Kidney (tissue), 14 donors: ENCODE results near the gene ZSCAN10. TPM values are rescaled to one million over a fixed set of nuclear protein-coding genes. Genes with fewer than 3 reads are reported as not detected.

Experiments used
- DNase-seq, 5 donors: peaks; one replicate each; pipeline ENCODE4 v3.0.0-alpha.2; 2013 to 2020
- FAIRE-seq: peaks from 2 replicates; lab custom pipeline; 2012; peaks lifted over from hg19 to GRCh38; lab: Jason Lieb, UNC
- H3K27ac ChIP-seq, 2 donors: one replicate each; pipeline ENCODE4 v1.7.0; 2013; ENCODE audit warnings: low read depth in 2 of 2, low read length in 2 of 2, inconsistent platforms in 1 of 2
- H3K27me3 ChIP-seq: one replicate; pipeline ENCODE4 v1.7.1; 2013; ENCODE audit warnings: low read length, inconsistent platforms; ENCODE audit not compliant: control insufficient read depth, insufficient read depth
- H3K36me3 ChIP-seq, 3 donors: one replicate each; pipeline versions ENCODE4 v1.7.0 to v1.7.1; 2013; ENCODE audit warnings: low read length in 3 of 3, control low read depth in 1 of 3, inconsistent platforms in 1 of 3; ENCODE audit not compliant: insufficient read depth in 3 of 3, control insufficient read depth in 2 of 3
- H3K4me1 ChIP-seq, 3 donors: one replicate each; pipeline versions ENCODE4 v1.7.0 to v1.7.1; 2013; ENCODE audit warnings: low read length in 3 of 3, inconsistent platforms in 1 of 3, low read depth in 1 of 3; ENCODE audit not compliant: control insufficient read depth in 2 of 3, insufficient read depth in 2 of 3
- H3K4me3 ChIP-seq, 3 donors: one replicate each; pipeline versions ENCODE4 v1.7.0 to v1.8.1; 2013; ENCODE audit warnings: low read length in 3 of 3, control low read depth in 1 of 3, inconsistent platforms in 1 of 3
- H3K9ac ChIP-seq, 3 donors: one replicate each; pipeline versions ENCODE4 v1.7.0 to v1.7.1; 2013; ENCODE audit warnings: low read length in 3 of 3, control low read depth in 1 of 3, inconsistent platforms in 1 of 3
- H3K9me3 ChIP-seq, 3 donors: one replicate each; pipeline versions ENCODE4 v1.7.0 to v1.7.1; 2013; ENCODE audit warnings: low read length in 3 of 3, control low read depth in 1 of 3, inconsistent platforms in 1 of 3; ENCODE audit not compliant: control insufficient read depth in 2 of 3, insufficient read depth in 1 of 3
- CTCF ChIP-seq: IDR thresholded peaks from 3 replicates; pipeline ENCODE4 v1.5.1; 2012; ENCODE audit warnings: mild to moderate bottlenecking, moderate library complexity, borderline replicate concordance; ENCODE audit not compliant: insufficient read depth; ENCODE audit errors: extremely low read depth
- intact Hi-C: fragments of 100-400 bp; cut with DNase I; formaldehyde crosslinking; loops from one replicate; pipeline ENCODE4 v1.11.1; 2022
- polyA plus RNA-seq: library from polyadenylated mRNA; stranded (reverse); fragments of 350-450 nt; fragmentation: Illumina TruSeq; extraction: RNeasy Lipid Tissue Mini Kit (QIAGEN cat#74804); gene quantifications from one replicate; pipeline ENCODE4 v1.2.3, GENCODE V29; 2014; ENCODE audit warnings: low read depth, low replicate concordance; ENCODE audit not compliant: insufficient read depth
- total RNA-seq: library from RNA; stranded (reverse); fragmentation: NEBNext Ultra II Directional; extraction: Animal tissue kit (Norgen Biotek cat#: 25700); gene quantifications from one replicate; pipeline ENCODE4 v1.2.1, GENCODE V29; 2021
- donor health status: control.
- donor health status: control.
- donor health status: control.
- donor health status: control.
- donor health status: control.
- donor health status: DM: yes; HTN: yes; CAD: no.
- donor health status: Normal renal cell carcinoma (clear cell type).

The ZSCAN10 gene
- total and polyA plus RNA-seq, 2 donors from 2014 or later = not detected

GRCh38 chr16:3115561-3115960 lies 16.5 kb upstream of the ZSCAN10 start:
- TF ChIP-seq CTCF = no peak
- no peaks in the 10 kb centered on the region for H3K27me3 ChIP-seq
- no peak overlapping the region for H3K27ac ChIP-seq
- peaks cover 0 to 18% (median 11%) of the 10 kb centered on the region in 3 donors for H3K4me1 ChIP-seq
- peaks cover 2 to 6% (median 5%) of the 10 kb centered on the region in 3 donors for H3K36me3 ChIP-seq
- no peak overlapping the region for H3K4me3 ChIP-seq
- H3K9me3 ChIP-seq = no peaks in the 10 kb centered on the region
- FAIRE-seq (no peak), DNase-seq (peak in 1 of 5 donors; percentile 65)
- intact Hi-C loops = loop anchor here (10.0 kb wide), 1 partner anchor 51 kb away; the partner anchor contains the start of gene IL32
- H3K9ac ChIP-seq = no peak overlapping the region

GRCh38 chr16:3115003-3115402 lies 15.9 kb upstream of the ZSCAN10 start:
- TF ChIP-seq CTCF = no peak
- no peak overlapping the region for H3K4me3 ChIP-seq
- H3K36me3 ChIP-seq = peaks cover 2 to 6% (median 3%) of the 10 kb centered on the region in 3 donors
- no peaks in the 10 kb centered on the region for H3K9me3 ChIP-seq
- DNase-seq (no peak), FAIRE-seq (no peak)
- H3K27me3 ChIP-seq = no peaks in the 10 kb centered on the region
- intact Hi-C loops = loop anchor here (10.0 kb wide), 1 partner anchor 50 kb away; the partner anchor contains the start of gene IL32
- peaks cover 0 to 18% (median 11%) of the 10 kb centered on the region in 3 donors for H3K4me1 ChIP-seq
- no peak overlapping the region for H3K27ac ChIP-seq
- no peak overlapping the region for H3K9ac ChIP-seq

- H3K27ac ChIP-seq = no peak overlapping the region
- H3K9me3 ChIP-seq = no peaks in the 10 kb centered on the region
- intact Hi-C loops = loop anchor here (10.0 kb wide), 1 partner anchor 49 kb away; the partner anchor contains the start of gene IL32
- DNase-seq (no peak), FAIRE-seq (no peak)
- peak overlapping the region; percentile 48 to 81 (median 66) for H3K4me3 ChIP-seq
- peaks cover 0 to 18% (median 11%) of the 10 kb centered on the region in 3 donors for H3K4me1 ChIP-seq
- peaks cover 2 to 4% (median 3%) of the 10 kb centered on the region in 3 donors for H3K36me3 ChIP-seq
- TF ChIP-seq CTCF = no peak
- H3K9ac ChIP-seq = peak overlapping the region in 2 of 3 donors; percentile 32 to 92
- no peaks in the 10 kb centered on the region for H3K27me3 ChIP-seq
Measured at GRCh38 chr16:3113765-3114479, 14.8 kb upstream of the ZSCAN10 start.
